Ascending aorta (tissue), 2 donors: Measurements from ENCODE around the gene MYO1E. TPM values are rescaled to one million over a fixed set of nuclear protein-coding genes. Genes with fewer than 3 reads are reported as not detected.
"Not testable (repeated sequence)": the region's sequence is repeated elsewhere in the genome, so short reads cannot be mapped to it uniquely, and the experiment has no call there.

Source experiments
- DNase-seq, 2 donors: peaks; one replicate each; pipeline ENCODE4 v3.0.0-alpha.2; 2019; ENCODE audit warnings: low spot score in 2 of 2
- H3K27ac ChIP-seq, 2 donors: fragments of 200-600 bp; sonication (generic); one replicate each; pipeline ENCODE4 v1.5.1; 2016 to 2017; ENCODE audit warnings: mild to moderate bottlenecking in 1 of 2
- H3K27me3 ChIP-seq: fragments of 200-600 bp; sonication (generic); one replicate; pipeline ENCODE4 v1.5.1; 2017
- H3K36me3 ChIP-seq, 2 donors: fragments of 200-600 bp; sonication (generic); one replicate each; pipeline ENCODE4 v1.5.1; 2016
- H3K4me1 ChIP-seq, 2 donors: fragments of 200-600 bp; sonication (generic); one replicate each; pipeline ENCODE4 v1.5.1; 2016 to 2017; ENCODE audit warnings: mild to moderate bottlenecking in 1 of 2
- H3K4me3 ChIP-seq, 2 donors: fragments of 200-600 bp; sonication (generic); one replicate each; pipeline ENCODE4 v1.5.1; 2016 to 2017; ENCODE audit warnings: mild to moderate bottlenecking in 1 of 2
- H3K9me3 ChIP-seq, 2 donors: fragments of 200-600 bp; sonication (generic); one replicate each; pipeline ENCODE4 v1.5.1; 2016
- CTCF ChIP-seq, 3 experiments: fragments of 200-600 bp in 2 of 3; fragments of 450-650 bp in 1 of 3; sonication (generic) in 2 of 3; IDR thresholded peaks; one replicate each; pipeline ENCODE4 v1.5.1; 2016 to 2019; ENCODE audit warnings: antibody characterized with exemption in 3 of 3, mild to moderate bottlenecking in 1 of 3, moderate library complexity in 1 of 3
- intact Hi-C: fragments of 100-400 bp; cut with DNase I; formaldehyde crosslinking; loops from one replicate; pipeline ENCODE4 v1.15.1; 2023
- total RNA-seq: library from RNA; depleted of rRNA; stranded (reverse); fragments of >200 nt; gene quantifications from one replicate; pipeline ENCODE4 v1.1.0, GENCODE V29; 2016

The MYO1E gene
- total RNA-seq, 1 donor from 2014 or later: 48.0 TPM

GRCh38 chr15:59396679-59397078 lies 24.0 kb upstream of the MYO1E start:
- DNase-seq: no peak
- no peaks in the 10 kb centered on the region for H3K27me3 ChIP-seq
- no peak overlapping the region for H3K27ac ChIP-seq
- intact Hi-C loops: no loop called here
- H3K36me3 ChIP-seq: no peaks in the 10 kb centered on the region
- H3K4me1 ChIP-seq: no peaks in the 10 kb centered on the region
- no peaks in the 10 kb centered on the region for H3K9me3 ChIP-seq
- TF ChIP-seq CTCF (IDR thresholded peaks at IDR 0.05): peak in 1 of 3 experiments; percentile 8
- no peak overlapping the region for H3K4me3 ChIP-seq

GRCh38 chr15:59396211-59396610 lies 23.5 kb upstream of the MYO1E start:
- no peak for DNase-seq
- no peaks in the 10 kb centered on the region for H3K4me1 ChIP-seq
- H3K27ac ChIP-seq: no peak overlapping the region
- H3K36me3 ChIP-seq: no peaks in the 10 kb centered on the region
- no peaks in the 10 kb centered on the region for H3K27me3 ChIP-seq
- no peaks in the 10 kb centered on the region for H3K9me3 ChIP-seq
- intact Hi-C loops: no loop called here
- H3K4me3 ChIP-seq: no peak overlapping the region
- no peak for TF ChIP-seq CTCF (IDR thresholded peaks at IDR 0.05)

- intact Hi-C loops: no loop called here
Measured at GRCh38 chr15:59394166-59394661, 21.5 kb upstream of the MYO1E start.

GRCh38 chr15:59392299-59392698 lies 19.6 kb upstream of the MYO1E start:
- Histone ChIP-seq H3K4me1 (peaks cover 3 to 6% of the 10 kb centered on the region in 2 donors), H3K27me3 (no peaks in the 10 kb centered on the region), H3K36me3 (no peaks in the 10 kb centered on the region), H3K27ac (no peak overlapping the region), H3K9me3 (no peaks in the 10 kb centered on the region), H3K4me3 (no peak overlapping the region)
- intact Hi-C loops: no loop called here
- DNase-seq: peak in 1 of 2 donors; percentile 9
- TF ChIP-seq CTCF (IDR thresholded peaks at IDR 0.05): no peak

More at GRCh38 chr15:59394166-59394661, 21.5 kb upstream of the MYO1E start:
- no peaks in the 10 kb centered on the region for H3K9me3 ChIP-seq
- H3K36me3 ChIP-seq: no peaks in the 10 kb centered on the region
- no peak overlapping the region for H3K4me3 ChIP-seq
- H3K27ac ChIP-seq: no peak overlapping the region
- DNase-seq: no peak
- TF ChIP-seq CTCF (IDR thresholded peaks at IDR 0.05): no peak
- H3K27me3 ChIP-seq: no peaks in the 10 kb centered on the region
- H3K4me1 ChIP-seq: no peaks in the 10 kb centered on the region

- H3K36me3 ChIP-seq: peaks cover 0 to 5% of the 10 kb centered on the region in 2 donors
- intact Hi-C loops: no loop called here
- no peak overlapping the region for H3K4me3 ChIP-seq
- peaks cover 3 to 6% of the 10 kb centered on the region in 2 donors for H3K4me1 ChIP-seq
- DNase-seq: peak in 1 of 2 donors; percentile 22
- no peaks in the 10 kb centered on the region for H3K9me3 ChIP-seq
- no peaks in the 10 kb centered on the region for H3K27me3 ChIP-seq
- TF ChIP-seq CTCF (IDR thresholded peaks at IDR 0.05): no peak
- H3K27ac ChIP-seq: no peak overlapping the region
Measured at GRCh38 chr15:59388670-59389069, 16.0 kb upstream of the MYO1E start.

GRCh38 chr15:59387196-59387878 lies 14.7 kb upstream of the MYO1E start:
- H3K9me3 ChIP-seq, H3K4me3 ChIP-seq, intact Hi-C loops, H3K27ac ChIP-seq, H3K27me3 ChIP-seq, H3K4me1 ChIP-seq, H3K36me3 ChIP-seq: not testable (repeated sequence)
- peak in 1 of 2 donors; percentile 15 for DNase-seq
